GM19397 (cell line): ENCODE results near the gene CASP7.
A peak's percentile ranks its signal among the peaks of the same experiment; 100 is the strongest.
"Not testable (repeated sequence)": the region's sequence is repeated elsewhere in the genome, so short reads cannot be mapped to it uniquely, and the experiment has no call there.

Experiments
- ATAC-seq: cut with Tn5 transposase; IDR thresholded peaks from one replicate; pipeline ENCODE4 v1.9.1; 2021; ENCODE audit warnings: mild to moderate bottlenecking, moderate library complexity; ENCODE audit not compliant: unreplicated experiment

CASP7 gene

DNA sequence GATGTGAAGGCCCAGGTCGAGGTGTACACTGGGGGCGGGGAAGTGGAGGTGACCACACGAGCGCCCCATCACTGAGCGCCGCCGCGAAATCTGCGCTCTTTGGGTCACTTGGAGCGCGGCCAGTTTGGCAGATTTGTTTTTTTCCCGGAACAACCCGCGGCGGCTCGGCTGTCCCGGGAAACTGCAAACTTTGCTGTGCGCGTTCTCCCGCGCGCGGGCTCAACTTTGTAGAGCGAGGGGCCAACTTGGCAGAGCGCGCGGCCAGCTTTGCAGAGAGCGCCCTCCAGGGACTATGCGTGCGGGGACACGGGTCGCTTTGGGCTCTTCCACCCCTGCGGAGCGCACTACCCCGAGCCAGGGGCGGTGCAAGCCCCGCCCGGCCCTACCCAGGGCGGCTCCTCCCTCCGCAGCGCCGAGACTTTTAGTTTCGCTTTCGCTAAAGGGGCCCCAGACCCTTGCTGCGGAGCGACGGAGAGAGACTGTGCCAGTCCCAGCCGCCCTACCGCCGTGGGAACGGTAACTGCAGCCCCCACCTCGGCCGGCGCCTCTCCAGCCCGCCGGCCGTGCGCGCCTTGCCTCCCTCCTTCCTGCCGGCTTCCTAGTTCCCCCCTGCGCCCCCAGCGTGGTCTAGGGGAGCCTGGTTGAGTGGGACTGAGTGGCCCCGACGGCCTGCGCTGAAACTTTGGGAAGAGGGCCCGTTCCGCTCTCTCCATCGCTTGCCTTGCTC lies at the start of gene CASP7:
CASP7 (plus strand) TSS at position 450 of the 727 bp plus-strand sequence. CDS start 17,582 bp downstream, outside the sequence.
- peak; percentile 79 for ATAC-seq

DNA sequence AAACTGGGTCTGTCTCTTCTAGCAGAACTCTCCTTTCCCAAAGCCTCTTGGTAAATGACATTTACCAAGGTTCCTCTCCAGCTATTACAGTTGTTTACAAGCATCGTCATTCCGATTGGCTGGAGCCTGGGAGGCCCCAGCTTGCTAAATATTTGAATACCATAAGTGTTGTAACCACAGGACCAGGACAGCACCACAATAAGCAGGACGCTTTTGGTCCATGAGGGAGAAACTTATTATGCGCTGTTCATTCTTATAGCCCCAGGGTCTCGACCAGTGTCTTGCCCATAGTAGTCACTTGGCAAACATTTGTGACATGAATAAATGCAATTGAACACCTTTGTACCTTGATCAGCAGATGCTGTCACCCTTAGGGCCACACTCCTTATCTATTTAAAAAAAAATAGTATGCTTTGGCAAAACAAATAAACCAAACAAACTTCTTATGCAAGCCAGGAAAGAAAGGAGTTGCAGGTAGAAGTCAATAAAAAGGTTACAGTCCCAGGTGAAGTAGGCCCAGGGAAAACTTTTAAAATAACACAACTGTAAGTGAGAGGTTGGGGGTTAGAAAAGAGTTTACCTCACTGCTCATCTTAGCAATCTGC lies 48.7 kb upstream of the CASP7 start:
- ATAC-seq, result no peak

DNA sequence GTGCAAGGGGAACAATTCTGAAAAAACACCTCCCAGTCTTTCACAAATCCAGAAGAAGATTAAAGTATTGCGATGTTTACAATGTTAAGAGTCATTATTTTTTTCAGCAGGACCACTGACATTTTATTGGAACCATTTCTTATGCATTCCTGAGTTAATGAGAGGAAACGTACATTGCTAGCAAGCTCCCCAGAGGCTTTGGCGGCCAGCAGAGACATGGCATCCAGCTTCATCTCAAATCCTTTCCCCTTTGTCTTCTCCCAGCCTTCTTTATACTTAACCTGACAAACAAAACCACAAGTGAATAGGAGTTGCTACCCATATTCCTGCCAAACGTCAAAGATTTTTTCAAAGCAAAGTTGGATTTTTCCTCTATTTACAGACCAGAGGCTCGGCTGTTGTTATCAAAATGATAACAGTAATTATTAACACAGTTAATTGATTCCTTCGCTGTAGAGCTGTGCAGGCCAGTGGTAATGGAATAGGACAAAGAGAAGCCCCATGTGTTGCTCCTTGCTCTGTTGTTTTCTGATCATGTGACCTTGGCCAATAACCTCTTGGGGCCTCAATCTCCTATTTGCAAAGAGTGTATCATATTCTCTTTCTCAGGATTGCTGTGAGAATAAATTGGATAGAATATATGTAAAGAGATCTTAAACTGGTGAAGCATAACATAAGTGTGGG lies 47.9 kb upstream of the CASP7 start:
- ATAC-seq, result no peak

DNA sequence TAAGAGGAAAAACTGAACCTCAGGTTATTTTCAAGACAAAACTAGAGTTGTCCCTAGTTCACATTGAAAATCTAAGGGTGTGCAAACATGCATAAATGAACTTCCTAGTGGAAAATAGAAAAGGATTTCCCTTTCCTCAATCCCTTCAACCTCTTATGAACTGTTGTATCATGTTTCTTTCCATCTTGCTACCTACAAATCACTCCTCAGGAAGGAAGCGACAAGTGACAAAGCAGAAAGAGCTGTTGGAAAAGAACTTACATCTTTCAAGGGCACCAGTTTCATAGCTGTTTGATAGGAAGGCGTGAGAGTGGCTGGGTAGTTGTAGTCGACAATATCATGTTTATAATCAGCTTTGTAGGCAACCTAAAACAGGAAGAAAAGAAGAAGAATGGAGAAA lies 39.7 kb upstream of the CASP7 start:
- ATAC-seq, result no peak

DNA sequence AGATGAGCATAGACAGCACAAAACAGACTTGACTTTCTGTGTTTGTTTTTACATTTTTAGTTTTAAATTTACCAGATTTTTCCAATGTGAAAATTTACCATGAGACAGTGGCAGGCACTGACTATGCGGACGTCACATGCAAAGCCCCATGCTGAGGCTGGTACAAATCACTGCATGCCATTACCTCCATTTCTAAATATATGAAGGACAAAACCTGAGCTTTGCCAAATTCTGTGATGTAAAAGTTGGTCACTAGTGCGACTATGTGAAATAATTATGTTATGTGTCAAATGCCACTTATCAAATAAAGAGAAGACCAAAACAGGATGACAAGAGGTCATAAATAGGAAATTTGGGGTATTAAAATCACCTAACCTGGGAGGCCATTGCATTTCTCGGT lies 38.0 kb upstream of the CASP7 start:
- ATAC-seq, result no peak

DNA sequence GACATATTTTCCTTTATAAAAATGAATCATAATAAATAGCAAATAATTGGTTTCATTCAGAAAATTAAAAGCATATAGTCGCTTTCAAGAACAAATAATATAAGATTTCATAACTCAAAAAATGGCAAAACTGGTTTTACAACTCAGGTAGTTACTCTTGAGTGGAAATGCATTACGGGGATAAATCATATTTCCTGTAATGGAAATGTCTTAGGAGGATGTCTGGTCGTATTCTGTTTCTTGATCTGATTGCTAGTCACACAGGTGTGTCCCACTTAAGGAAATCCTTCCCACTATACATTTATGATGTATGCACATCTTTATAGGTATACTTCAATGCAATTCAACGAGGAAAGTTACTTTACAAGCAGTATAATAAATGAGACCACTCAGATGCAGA lies 36.5 kb upstream of the CASP7 start:
- ATAC-seq, result no peak

DNA sequence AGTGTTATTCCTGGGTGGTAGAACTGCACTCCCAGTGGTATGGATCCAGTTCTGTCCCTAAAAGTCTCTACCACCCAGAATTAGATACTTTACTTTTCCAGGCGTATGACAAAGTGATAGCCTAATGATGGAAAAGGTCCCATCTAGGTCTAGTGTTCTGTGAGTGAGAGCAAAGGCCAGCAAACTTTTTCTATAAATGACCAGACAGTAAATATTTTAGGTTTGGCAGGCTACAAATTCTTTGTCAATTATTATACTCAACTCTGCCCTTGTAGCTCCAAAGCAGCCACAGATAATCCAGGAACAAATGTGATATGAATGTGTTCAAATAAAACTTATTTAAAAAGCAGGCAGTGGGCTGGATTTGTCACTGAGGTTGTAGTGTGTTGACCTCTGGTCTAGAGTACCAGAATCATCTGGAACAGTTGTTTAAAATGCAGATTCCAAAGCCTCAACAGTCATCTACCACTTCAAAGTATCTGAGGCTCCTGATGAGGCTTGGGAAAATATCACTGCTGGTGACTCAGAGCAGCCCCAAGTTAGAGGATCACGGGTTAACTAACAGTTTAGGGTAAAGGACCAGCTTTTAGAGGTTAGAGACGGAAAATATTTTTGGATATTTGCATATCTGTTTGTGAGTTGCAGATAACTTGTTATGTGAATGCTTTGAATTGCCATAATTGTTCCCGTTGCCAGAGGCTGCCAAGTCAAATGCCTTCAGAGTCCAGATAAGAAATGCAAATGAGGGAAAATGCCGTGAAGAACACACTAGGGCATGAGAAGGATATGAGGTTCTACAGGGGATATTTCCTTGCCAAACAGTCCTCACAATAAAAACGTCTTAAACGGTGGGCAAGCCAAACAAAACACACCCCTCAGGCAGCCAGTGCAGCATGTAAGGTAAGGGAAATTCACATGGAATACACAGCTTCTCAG lies 35.3 kb upstream of the CASP7 start:
- ATAC-seq, result no peak

DNA sequence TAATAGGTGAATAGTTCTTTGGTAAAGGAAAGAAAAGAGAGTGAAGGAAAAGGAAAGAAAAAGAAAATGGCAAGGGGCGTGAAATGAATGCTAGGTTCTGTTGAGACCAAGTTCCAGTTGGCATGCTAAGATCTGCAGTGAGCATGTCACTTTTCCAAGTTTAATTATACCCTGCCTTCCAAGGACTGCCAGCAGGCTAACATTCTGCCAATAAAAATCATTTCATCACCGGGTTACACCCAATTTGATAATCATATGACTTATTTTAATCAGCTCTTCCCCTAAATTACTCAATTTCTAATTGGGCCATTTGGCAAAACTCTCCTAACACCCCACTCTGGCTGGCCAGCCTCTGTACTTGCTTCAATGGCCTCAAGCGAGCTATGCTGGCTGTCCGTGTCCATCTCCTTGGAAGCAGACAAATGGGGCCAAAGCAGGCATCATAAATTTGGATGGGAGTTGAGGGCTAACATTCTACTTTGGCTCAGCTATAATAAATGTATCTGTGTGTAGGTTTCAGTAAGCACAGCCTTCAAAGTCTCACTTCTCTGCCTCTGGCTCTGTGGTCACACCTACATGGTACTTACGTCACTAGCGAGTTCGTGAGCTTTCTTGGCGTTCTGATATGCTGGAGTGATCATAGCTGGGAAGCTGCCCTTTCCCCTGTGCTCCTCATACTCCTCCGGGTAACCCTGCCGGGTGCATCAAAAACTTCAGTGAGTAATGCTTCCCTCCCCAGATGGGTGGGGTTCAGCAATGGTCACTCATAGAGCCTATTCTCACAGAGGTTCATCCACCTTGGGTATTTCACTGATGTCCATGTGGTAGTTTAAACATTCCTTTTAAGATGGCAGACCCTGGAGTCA lies 33.1 kb upstream of the CASP7 start:
- no peak for ATAC-seq

DNA sequence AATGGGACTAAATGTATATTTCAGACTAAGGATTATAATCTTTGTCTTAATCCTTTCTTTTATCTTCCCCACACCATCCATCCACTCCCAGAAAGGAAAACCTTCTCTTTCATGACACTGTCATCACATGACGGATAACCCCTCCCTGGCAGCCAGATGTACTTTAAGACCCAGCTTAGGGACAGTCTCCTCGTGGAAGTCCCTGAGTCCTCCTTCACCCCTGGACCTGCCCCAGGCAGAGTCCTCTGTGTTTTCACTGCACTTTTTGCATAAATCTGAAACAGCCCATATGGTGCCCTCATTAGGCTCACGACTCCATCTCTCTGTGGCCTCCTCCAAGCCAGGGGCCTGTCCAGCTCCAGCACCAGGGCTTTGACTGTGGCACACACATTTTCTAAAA lies 31.9 kb upstream of the CASP7 start:
- ATAC-seq, result no peak

DNA sequence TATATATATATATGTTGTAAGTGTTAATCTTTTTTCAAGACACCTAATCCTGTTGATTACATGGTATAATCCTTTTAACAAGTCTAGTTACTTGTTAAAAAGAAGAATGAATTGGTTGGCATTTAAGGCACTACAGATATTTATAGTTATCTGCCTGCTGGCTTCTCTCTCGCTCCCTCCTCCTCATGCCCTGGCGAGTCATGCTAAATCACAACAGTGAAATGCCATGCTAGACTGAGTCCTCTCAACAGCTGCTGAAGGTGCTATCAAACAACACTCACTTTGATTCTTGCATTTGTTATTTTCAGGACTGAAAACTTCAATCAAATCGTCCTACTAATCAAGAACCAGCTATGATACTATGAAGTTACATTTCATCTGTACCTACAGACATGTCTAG lies 31.2 kb upstream of the CASP7 start:
- ATAC-seq, result no peak

DNA sequence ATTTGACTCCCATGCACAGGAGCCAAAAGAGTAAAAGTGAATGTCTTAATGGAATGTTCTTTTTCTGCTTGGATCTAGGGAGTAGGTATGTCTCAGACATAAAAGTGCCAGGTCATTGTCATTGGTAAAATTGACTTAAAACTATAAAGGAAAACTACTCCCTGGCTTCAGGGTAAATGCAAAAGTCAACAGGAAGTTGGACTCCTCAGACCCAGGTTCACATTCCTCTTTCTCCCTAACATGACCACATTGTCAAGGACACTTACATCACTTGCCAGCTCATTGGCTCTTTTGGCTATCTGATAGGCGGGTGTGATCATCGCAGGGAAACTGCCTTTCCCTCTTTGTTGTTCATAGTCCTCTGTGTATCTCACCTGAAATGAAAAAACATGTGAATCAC lies 29.5 kb upstream of the CASP7 start:
- no peak for ATAC-seq

DNA sequence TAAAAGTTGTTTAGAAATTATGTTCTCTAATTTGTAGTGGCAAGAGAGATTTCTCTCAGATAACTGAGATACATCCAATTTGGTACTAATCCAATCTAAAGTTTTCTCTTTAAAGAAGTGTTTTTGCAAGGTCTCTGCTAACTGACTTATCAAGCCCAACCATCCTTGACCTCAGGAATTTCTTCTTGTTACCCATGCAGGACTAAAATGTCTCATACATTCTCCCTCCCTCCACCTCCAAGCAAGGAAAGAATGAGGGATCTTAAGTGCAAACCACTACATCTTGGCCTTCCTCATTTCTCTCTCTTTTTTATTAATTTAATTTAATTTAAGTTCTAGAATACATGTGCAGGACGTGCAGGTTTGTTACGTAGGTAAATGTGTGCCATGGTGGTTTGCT lies 28.7 kb upstream of the CASP7 start:
- no peak for ATAC-seq

DNA sequence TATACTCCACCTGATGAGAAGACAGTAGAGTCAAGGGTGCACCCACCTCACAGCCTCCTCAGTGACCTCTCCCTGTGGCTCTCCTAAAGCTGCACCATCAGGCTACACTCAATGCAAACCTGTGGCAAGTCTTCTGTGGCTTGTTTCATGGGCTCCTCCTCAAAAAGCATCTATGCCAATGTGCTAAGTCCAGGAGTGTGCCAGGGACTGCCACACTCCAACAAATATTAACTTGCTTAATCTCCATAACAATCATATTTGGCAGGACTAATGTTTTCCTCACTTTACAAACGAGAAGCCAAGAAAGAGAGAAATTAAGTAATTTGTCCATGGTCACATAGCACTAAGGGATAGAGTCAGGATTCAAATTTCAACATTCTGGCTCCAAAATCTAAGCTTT lies 27.8 kb upstream of the CASP7 start:
- no peak for ATAC-seq

DNA sequence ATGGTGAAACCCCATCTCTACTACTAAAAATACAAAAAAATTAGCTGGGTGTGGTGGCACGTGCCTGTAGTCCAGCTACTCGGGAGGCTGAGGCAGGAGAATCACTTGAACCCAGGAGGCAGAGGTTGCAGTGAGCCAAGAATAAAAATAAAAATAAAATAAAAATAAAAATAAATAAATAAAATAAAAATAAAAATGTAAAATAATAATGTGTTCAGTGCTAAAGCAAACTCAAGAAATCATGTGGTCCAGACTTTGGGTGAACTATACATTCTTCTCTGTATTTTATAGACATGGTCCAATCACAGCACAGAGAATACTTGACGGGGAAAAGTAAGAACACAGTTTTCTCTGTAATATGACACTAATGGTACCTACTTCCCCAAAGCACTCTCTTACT lies 27.3 kb upstream of the CASP7 start:
- ATAC-seq, result not testable (repeated sequence)

DNA sequence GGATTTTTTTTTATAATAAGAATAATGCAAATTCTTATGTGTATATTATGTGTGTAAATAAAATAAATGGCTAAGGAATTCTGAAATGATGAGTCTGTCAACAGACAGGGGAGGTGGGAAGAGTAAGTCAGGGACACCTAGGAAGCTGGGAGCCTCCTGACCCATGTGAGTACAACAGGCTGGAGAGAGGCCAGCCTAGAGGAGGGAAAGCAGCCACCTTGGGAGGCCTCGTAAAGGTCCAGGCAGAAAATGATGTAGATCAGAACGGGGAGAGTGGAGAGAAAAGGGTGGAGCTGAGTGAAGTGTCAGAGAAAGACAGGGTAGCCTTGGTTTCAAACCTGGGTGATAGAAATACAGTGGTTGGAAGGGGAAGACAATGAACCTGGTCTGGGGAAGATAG lies 22.8 kb upstream of the CASP7 start:
- ATAC-seq, result no peak

DNA sequence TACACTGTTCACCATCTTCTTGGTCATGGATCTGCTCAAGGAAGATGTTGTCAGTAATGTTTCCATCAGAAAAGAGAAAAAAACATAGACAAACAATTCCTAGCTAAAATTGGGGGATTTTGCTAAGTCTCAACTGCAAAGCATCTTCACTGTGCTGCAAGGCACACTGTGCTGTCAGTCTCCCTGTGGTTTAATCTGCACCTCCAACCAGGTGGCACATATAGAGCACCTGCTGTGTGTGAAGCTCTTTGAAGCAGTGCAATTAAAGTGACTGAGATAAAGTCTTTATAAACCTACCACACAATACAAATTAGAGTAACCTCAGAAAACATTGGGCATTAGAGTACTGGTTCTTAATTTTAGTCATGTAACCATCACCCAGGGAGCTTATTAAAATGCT lies 22.2 kb upstream of the CASP7 start:
- no peak for ATAC-seq

DNA sequence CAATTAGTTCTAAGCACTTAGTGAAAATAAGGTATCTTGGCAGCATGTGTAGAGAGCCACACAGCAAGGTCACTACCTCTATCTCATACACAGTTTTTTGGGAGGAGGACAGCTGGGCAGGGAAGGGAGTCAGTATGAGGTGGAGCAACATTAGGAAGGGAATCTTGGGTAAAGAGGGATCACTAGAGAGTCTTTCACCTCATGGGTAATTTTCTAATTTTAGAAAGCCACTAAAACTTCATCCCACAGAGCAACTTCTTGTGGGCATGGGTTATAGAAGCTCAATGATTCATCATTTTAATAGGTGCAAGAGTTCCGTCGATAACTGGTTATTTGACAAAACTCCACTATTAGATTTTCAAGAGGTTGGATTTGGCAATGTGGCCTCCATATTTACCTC lies 18.4 kb upstream of the CASP7 start:
- no peak for ATAC-seq

DNA sequence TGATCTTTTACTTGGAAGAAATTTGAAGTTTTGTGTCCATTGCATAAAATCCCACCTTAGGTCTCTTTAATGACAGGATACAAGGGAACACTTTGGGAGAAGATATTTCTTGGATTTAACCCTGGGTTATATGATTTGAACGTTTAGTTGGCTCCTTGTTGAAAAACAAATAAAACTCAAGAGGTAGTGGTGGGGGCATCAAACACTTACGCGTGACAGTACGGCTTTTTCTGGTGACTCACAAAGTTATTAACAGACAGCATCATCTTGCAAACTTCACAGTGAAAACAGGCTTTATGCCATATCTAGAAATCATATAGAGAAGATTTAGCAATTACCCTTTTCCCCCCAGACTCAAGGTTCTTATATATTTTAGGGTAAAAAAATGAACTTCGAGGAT lies 16.6 kb upstream of the CASP7 start:
- ATAC-seq, result no peak

DNA sequence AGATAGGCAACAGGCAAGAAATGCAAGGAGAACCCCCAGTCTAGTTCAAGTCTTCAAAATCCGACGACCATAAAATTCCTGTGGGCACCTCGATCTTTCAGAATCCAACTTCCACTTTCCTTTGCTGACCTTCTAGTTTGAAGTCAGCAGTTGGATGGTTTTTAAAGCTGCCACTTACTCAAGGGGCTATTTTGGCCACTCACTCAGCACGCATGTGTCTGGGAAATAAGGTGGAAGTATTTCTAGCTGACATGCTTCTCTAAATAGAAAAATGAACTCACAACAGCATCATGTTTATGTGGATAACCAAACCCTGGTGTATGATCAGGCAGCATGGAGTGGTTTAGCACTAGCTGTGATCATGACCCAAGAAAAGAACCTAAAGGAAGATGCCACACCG lies 15.8 kb upstream of the CASP7 start, which contains the start of gene NRAP:
NRAP (minus strand) TSS at position 134 of the 400 bp plus-strand sequence. CDS start 159 bp downstream, outside the sequence.
- no peak for ATAC-seq

DNA sequence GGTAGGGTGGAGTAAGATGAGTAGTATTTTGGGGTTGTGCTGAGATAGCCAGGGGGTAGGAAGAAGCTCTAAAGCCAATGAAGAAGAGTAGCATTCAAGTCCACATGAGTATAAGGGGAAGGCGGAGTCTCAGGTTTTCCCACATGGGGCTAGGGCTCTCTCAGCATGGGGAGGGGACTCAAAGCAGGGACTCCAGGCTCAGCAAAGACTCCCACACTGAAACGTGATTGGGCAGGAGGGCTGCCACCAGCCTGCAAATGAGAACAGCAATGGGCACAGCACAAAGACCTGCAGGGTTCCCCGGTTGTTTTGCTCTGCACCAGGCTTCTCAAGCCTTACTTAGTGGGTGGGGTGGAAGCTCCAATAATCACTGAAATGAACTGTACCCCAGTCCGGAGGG lies 14.4 kb upstream of the CASP7 start:
- ATAC-seq, result no peak
